AG09319 (cell line): Measurements from ENCODE around the gene IL17C.

ENCODE experiments used
- DNase-seq: peaks from one replicate; pipeline ENCODE4 v3.0.0-alpha.2; 2010; ENCODE audit warnings: low read depth; ENCODE audit errors: extremely low read depth
- TF ChIP-seq, protein P1 (sequence below): IDR thresholded peaks from 2 replicates; pipeline ENCODE4 v1.5.1; 2011; ENCODE audit warnings: low read depth, mild to moderate bottlenecking, inconsistent platforms, low read length, moderate library complexity

IL17C gene

DNA sequence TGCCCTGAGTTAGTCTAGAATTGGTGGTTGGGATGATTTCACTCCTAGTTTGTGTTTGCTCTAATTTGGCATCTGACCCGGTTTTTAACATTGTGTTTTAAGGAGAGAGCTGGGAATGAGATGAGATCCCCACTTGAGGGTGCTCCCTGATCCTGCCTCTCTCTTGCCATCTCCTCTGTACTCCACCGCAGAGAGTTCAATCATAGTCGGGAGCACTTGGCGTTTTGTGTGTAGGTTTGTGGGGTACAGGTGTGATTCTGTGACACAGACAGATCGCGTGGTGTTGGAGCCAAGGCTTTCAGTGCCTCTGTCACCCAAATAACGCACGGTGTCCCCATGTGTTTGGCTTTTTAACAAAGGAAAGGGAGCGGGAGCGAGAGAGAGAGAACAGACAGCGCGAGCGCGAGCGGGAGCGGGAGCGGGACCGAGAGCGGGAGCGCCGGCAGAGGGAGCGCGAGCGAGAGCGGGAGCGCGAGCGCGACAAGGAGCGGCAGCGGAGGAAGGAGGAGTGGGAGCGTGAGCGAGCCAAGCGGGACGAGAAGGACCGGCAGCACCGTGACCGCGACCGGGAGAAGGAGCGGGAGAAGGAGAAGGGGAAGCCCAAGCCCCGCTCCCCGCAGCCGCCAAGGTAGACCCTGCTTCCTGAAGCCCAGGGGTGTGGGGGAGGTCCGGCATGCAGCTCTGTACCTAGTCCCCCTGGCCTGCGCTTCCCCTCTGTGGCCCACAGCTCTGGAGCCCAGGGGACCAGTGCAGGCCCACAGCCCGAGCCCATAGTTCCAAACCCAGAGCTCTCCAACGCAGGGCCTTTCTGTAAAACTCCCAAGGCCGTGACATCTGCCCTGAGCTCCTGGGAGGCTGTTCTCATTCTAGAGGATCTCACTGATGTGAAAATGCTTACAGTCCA lies 27.2 kb upstream of the IL17C start:
- no peak for DNase-seq
- TF ChIP-seq, protein P1, sequence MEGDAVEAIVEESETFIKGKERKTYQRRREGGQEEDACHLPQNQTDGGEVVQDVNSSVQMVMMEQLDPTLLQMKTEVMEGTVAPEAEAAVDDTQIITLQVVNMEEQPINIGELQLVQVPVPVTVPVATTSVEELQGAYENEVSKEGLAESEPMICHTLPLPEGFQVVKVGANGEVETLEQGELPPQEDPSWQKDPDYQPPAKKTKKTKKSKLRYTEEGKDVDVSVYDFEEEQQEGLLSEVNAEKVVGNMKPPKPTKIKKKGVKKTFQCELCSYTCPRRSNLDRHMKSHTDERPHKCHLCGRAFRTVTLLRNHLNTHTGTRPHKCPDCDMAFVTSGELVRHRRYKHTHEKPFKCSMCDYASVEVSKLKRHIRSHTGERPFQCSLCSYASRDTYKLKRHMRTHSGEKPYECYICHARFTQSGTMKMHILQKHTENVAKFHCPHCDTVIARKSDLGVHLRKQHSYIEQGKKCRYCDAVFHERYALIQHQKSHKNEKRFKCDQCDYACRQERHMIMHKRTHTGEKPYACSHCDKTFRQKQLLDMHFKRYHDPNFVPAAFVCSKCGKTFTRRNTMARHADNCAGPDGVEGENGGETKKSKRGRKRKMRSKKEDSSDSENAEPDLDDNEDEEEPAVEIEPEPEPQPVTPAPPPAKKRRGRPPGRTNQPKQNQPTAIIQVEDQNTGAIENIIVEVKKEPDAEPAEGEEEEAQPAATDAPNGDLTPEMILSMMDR, result no peak

DNA sequence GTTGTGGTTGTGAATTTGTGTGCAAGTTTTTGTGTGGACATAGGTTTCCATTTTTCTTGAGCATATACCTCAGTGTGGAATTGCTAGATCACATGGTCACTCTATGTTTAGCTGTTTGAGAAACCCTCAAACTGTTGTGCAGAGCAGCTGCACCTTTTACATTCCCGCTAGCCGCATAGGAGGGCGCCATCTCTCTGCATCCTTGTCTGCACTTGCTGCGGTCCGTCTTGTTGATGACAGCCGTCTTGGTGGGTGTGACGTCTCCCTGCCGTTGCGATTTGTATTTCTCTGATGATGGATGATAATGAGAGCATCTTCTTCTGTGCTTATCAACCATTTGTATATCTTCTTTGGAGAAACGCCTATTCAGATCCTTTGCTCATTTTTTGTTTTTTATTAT lies 25.1 kb upstream of the IL17C start:
- DNase-seq, result no peak
- TF ChIP-seq, protein P1, result no peak

GRCh38 chr16:88613911-88614817 lies 24.2 kb upstream of the IL17C start:
- no peak for DNase-seq

DNA sequence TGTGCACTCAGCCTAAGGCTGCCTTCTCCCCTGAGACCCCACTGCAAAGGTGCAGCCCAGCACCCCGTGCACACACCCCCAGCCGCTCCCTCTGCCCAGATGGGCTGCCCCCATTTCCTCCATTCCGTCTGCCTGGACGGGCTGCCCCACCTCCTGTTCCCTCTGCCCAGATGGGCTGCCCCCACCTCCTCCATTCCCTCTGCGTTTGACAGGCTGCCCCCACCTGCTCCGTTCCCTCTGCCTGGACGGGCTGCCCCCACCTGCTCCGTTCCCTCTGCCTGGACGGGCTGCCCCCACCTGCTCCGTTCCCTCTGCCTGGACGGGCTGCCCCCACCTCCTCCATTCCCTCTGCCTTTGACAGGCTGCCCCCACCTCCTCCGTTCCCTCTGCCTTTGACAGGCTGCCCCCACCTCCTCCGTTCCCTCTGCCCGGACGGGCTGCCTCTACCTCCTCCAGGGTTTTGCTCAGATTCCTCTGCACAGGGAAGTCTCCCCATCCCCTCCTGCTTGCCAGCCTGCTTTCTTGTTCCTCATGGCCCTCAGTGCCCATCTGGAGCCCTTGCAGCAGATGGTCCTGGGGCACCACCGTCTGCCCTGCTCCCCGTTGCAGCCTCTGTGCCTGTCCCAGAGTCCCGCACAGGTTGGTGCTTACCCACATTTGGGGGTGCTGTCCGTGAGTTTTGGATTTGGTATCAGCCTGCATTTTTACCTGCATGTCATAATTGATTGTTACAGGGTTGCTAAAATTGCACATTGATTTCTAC lies 23.4 kb upstream of the IL17C start:
- TF ChIP-seq, protein P1, result no peak
- DNase-seq, result no peak

More at GRCh38 chr16:88613911-88614817, 24.2 kb upstream of the IL17C start:
- TF ChIP-seq, protein P1, result no peak

- DNase-seq, result no peak
- TF ChIP-seq, protein P1, result no peak
These were observed 22.1 kb upstream of the IL17C start for GRCh38 chr16:88616320-88616719.

DNA sequence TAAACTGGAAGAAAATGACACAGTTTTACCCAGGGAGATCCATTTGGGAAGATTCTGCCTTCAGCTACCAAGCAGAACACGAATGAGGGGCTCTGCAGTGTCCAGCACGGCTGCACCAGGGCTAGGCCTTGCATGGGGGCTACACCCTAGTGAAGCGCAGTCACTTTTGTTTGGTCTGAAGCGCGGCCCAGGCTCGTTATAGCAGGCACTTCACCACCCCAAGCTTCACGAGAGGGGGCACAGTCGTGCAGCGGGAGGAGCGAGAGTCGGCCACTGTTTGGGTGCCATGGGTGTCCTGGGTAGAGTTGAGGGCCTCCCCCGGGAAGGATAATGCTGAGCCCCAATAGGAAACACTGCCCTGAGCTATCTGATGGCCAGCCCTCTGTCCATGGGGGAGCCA lies 21.6 kb upstream of the IL17C start:
- TF ChIP-seq, protein P1, result no peak
- no peak for DNase-seq
